HG03097 (cell line): ENCODE results near the gene GALNT17.

ENCODE experiments used
- ATAC-seq: cut with Tn5 transposase; IDR thresholded peaks from one replicate; pipeline ENCODE4 v1.9.1; 2021; ENCODE audit not compliant: unreplicated experiment, low FRiP score

Gene GALNT17

DNA sequence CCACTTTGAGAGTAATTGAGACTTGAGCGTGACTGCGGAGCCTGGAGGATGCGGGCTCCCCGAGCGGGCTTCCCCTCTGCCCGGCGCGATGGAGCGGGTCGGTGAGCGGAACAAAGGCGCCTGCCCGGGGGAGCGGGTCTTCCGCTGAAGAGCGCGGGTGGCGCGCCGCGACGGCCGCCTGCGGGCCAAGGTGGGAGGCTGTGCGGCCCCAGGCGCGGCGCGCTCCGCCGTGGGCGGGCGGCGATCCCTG lies at the start of gene GALNT17:
Gene GALNT17, plus strand, starts transcription at position 18 of the 250 bp plus-strand sequence.
- no peak for ATAC-seq

GRCh38 chr7:71095266-71095860 lies 36.6 kb upstream of the GALNT17 start:
- ATAC-seq: no peak

DNA sequence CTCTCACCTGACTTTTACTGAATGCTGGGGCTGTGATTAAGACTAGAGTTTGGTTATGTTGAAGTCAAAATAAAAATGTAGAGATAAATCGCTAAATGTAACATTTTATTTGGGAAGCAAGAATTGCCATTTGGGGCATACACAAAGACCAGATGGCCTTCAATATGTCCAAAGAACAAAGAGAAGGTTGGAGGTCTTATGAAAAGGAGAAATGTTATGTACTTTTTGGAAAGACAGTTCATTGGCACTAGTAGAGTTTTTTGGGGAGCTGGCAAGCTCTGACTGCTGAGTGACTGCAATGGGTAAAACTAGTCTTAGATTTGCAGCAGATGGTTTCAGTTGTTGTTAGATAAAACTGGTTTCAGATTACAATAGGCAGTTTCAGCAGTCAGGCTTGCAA lies 35.6 kb upstream of the GALNT17 start:
- ATAC-seq: no peak

DNA sequence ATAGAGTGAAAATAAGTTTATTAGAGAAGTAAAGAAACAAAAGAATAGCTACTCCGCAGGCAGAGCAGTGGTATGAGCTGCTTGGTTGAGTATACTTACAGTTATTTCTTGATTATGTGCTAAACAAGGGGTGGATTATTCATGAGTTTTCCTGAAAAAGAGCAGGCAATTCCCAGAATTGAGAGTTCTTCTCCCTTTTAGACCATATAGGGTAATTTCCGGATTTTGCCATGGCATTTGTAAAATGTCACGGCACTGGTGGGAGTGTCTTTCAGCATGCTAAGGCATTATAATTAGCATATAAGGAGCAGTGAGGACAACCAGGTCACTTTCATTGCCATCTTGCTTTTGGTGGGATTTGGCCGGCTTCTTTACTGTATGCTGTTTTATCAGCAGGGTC lies 25.7 kb upstream of the GALNT17 start:
- no peak for ATAC-seq

DNA sequence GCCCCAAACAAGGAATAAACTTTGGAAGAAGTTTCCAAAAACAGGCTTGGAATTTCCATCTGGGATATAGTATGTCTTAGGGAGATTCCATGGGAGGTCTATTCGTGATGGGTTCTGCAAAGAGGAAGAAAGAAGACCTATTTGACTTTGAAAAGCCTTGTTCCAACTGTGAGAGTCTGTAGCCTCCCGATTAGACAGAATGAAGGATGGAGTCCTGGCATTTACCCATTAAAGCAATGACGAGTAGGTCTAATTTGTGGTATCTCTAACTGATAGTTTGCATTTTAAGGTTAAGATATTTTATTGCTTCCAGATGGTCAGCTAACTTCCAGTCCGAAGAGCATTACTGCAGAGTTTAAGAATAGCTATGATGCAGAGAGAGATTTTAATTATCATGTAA lies 19.5 kb upstream of the GALNT17 start:
- no peak for ATAC-seq

DNA sequence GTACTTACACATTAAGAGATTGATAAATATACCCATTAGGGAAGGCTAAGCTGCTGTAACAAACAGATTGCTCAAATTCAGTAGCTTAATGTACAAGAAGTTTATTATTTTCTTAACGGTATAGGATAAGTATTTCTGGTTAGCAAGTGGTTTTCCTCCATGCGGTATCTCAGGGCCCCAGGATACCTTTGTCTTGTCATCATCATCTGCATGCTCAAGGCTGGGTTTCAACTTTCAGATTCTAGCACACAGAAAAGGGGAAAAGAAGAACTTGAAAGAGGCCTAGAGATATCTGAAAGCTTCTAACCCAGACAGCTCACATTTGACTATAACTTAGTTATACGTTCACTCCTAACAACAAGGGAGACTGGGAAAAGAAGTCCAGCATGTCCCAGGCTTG lies 11.8 kb upstream of the GALNT17 start:
- ATAC-seq: no peak

- ATAC-seq: no peak
Observed at GRCh38 chr7:71129126-71129525, 2.8 kb upstream of the GALNT17 start.

DNA sequence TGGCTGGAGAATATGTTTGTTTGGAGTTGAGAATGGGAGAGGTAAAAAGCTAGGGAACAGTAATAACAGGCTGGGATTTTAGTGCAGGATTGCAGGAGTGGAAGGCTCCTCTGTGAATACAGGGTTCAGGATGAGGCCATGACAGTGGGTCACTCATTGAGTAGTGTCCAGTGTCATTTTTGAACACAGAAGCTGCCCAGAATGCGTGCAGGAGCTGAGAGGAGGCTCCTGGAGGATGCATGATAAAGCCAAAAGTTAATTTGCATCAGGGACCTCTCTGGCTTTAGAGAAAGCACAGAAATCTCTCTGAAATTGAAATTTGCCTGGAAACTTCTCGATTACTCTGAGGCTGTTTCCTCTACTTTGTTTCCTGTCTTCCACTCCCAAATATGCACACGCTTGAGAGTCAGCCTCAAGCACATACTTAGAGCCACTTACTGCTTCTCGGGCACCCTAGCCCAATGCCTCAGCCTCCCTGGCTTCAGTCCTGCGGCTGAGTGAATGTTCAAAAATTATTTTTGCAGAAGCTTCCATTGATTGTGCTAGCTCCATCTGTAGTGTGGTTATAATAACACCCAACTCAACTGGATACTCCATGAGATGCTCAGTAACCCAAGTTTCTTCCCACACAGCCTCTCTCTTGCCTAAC lies 1.8 kb upstream of the GALNT17 start:
- no peak for ATAC-seq

DNA sequence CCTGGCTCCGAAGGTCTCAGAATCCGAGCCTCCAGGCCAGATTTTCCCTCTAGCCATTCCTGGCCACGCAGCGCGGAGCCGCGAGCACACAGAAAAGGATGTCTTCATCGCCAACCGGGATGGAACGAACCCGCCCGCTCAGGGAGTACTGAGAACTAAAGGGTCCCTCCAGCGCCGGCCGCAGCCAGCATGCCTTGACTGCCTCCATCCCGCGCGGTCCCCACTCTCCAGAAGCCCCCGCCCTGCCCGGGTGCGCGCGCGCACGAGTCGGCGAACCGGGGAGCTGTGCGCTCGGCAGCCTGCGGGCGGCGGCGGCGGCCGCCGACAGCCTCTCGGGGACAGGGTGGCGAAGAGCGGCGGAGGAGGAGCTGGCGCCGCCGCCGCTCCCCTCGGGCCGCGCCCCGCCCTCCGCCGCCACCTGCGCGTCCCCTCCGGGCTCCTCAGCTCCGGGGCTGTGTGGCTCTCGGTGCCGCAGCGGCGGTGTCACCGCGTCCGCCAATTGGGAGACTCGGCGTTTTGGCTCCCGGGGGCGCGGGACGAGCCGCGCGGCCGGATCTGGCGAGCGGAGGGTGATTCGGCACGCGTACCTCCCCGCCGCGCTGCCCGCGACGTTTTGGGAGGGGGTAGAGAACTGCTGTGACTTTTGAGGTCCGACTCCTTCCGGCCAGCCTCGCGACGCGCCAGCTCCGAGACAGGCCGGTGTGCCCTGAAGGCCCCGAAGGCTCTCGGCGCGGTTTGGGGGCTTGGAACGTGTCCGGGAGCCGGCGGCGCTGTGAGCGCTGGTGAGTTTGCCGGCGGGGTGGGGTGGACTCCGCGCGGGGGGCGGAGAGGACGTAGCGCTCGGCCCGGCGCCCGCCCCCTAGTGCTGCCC lies 453 bp upstream of the GALNT17 start:
- no peak for ATAC-seq

GRCh38 chr7:71132377-71133231 lies 660 bp downstream of the GALNT17 start:
- no peak for ATAC-seq

GRCh38 chr7:71133232-71133622 lies 1.3 kb downstream of the GALNT17 start:
- no peak for ATAC-seq

DNA sequence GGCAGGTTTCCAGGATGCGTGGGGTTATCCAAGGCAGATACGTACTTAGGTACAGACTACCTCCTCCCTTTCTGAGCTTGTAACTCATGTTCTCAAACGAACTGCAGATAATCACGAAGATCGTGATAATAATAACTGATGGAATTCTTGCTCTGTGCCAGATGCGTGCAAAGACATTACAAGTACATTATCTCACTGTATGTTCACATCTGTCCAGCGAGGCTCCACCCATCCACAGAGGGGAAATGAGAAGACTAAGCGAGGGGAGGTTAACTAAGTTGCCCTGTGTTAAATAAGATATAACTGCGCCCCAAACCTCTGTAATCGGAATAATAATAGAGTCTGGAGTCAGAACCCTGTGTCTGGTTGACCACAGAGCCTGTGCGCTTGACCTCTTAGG lies 1.9 kb downstream of the GALNT17 start:
- no peak for ATAC-seq

DNA sequence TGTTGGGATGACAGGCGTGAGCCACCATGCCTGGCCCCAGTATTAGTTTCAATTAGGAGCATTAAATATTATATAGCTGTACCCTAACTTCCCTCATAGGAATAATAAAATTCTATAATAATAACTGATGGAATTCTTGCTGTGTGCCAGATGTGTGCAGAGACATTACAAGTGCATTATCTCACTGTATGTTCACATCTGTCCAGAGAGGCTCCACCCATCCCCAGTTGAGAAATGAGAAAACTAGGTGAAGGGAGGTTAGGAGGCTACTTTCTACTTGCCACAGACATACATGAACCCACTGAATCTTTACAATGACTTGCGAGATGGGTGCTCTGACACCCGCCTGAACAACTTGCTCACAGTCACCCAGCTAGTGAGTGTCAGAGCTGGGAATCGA lies 3.2 kb downstream of the GALNT17 start:
- no peak for ATAC-seq

GRCh38 chr7:71135663-71136062 lies 3.7 kb downstream of the GALNT17 start:
- ATAC-seq: no peak

DNA sequence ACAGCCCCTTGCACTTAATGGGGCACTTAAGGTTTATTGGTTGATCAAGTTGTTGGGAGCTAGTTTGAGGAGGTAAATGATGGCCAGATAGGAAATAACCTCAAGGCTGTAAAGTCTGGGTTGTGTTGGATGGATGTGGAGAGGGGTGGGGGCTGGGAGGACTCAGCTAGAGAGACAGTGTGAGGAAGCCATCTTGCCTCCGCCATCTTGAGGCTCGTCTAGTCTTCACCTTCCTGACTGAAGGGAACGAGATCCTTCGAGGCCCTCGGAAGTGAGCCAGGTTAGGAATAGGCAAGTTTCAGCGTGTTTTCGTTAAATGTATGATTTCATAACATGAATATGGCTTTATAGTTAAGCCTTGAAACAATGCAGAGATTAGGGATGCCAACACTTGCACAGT lies 5.5 kb downstream of the GALNT17 start:
- ATAC-seq: no peak

- no peak for ATAC-seq
Observed at GRCh38 chr7:71140264-71140663, 8.3 kb downstream of the GALNT17 start.

DNA sequence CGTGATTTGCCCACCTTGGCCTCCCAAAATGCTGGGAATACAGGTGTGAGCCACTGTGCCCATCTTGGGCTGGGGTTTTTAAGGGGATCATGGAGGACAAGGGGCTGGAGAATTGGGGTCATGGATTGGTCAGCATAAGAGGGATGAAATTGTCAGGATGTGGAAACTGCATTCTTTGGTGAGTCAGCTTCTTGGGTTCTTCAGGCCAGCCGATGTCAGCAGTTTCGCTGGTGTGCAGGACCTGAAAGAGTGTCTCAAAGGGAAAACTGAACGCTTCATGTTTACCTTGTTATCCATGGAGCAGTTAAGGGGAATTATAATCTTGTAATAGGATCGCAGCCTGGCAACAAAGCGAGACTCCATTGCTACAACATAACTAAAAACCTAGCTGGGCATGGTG lies 13.0 kb downstream of the GALNT17 start:
- no peak for ATAC-seq

GRCh38 chr7:71145906-71146901 lies 14.3 kb downstream of the GALNT17 start:
- no peak for ATAC-seq

- ATAC-seq: no peak
Observed at GRCh38 chr7:71148098-71148497, 16.2 kb downstream of the GALNT17 start.

DNA sequence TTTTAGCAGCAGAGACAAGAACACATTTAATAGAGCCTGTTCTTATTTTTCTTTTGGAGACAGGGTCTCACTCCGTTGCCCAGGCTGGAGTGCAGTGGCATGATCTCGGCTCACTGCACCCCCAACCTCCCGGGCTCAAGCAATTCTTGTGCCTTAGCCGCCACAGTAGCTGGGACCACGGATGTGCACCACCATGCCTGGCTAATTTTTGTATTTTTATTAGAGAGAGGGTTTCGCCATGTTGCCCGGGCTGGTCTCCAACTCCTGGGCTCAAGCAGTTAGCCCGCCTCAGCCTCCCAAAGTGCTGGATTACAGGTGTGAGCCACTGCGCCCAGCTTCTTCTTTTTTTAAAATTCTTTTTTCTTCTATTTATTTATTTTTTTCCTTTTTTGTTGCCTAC lies 23.3 kb downstream of the GALNT17 start:
- no peak for ATAC-seq
